ENCODE data around the gene SPRED2. TPM values are rescaled to one million over a fixed set of nuclear protein-coding genes. Genes with fewer than 3 reads are reported as not detected.

Gene SPRED2
- polyA plus RNA-seq, 1 donor from 2014 or later: 0.94 TPM

DNA sequence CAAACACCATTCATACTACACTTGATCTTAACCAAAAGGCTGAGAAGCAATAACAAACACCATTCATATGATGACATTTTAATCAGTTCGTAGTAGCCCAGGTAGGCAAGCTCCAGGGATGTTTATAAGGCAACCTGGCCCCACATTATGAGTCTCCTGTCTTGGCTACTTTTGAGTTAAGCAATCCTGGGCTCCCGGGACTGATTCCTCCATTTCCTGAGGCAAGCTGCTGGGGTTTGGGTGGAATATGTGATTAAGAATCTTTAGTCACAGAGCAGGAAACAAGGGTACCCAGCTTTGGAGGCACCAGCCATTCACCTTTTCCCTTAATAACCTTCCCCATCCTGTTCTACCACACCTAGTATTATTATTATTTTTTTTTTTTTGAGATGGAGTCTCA, 24.5 kb upstream of the SPRED2 start:
- Mint-ChIP-seq H3K27ac (no peak overlapping the region), H3K9me3 (peaks cover 0 to 2% (median 0%) of the 10 kb centered on the region in 3 donors), H3K4me3 (no peak overlapping the region), H3K27me3 (peaks cover 10% of the 10 kb centered on the region), H3K36me3 (no peaks in the 10 kb centered on the region), H3K4me1 (peaks cover 0 to 2% (median 0%) of the 10 kb centered on the region in 3 donors)

DNA sequence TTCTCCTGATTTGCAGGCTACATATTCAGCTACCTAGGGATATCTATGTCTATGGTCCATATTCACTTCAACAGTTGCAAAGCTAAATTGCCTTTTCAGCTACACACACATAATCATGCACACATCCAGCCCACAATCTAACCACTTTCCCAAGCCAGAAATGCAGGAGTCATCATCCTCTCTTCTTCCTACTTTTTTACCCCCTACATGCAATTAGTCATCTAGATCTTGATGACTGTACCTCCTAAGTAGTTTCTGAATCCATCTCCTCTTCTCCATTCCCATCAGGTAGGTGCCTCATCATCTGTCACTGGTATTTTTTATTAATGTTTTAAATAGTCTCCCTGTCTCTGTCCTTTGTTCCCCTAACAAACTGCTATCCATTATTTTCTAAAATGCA, 23.7 kb upstream of the SPRED2 start:
- Mint-ChIP-seq H3K4me3 (no peak overlapping the region), H3K27me3 (peaks cover 14% of the 10 kb centered on the region), H3K9me3 (peaks cover 0 to under 1% (median 0%) of the 10 kb centered on the region in 3 donors), H3K36me3 (no peaks in the 10 kb centered on the region), H3K4me1 (peaks cover 0 to 2% (median 0%) of the 10 kb centered on the region in 3 donors), H3K27ac (no peak overlapping the region)

DNA sequence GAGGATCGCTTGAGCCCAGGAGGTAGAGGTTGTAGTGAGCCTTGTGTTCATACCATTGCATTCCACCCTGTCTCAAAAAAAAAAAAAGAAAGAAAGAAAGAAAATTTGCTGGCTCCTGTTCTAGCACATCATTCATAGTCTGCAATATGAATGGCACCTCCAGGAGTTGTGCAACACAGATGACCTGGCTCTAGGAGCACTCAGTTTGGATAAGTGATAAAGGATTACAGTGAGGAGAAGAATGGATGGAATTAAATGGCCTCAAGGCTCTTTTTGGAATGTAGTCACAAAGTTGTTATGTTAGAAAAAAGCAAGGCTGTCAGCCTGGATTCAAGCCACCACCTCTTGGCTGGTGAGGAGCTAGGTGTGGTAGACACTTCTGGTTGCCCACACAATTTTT, 21.5 kb upstream of the SPRED2 start:
- no peak overlapping the region for H3K4me3 Mint-ChIP-seq

DNA sequence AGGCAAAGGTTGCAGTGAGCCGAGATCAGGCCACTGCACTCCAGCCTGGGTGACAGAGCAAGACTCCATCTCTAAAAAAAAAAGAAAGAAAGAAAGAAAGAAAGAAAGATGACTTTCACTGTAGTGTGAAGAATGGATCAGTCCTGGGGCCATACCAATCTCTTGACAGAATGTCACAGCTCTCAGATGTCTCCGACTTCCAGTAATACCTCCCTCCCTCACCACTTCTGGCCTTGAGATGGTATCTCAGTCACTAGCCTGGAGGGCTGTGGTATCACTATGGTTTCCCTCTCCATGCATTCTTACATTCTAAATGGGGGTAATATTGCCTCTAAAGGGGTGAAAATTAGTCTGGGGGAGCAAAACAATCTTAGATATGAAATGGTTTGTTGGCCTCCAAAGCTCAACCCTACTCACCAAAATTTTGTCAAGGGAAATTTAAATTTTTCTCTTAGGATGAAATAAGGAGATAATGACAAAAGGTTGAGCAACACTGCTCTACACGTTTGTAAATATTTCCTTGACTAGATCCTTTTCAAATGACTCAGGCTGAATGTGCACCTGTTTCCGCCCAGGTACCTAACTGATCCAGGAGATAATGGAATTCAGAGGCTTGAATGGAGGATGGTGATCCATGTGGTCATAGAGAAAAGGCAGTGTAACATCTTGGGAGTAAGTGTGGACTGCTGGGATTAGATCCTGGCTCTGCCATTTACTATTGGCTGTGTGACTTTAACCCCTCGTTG, 19.9 kb upstream of the SPRED2 start:
- no peaks in the 10 kb centered on the region for H3K9me3 Mint-ChIP-seq
- H3K36me3 Mint-ChIP-seq: peaks cover 4% of the 10 kb centered on the region
- no peak overlapping the region for H3K27ac Mint-ChIP-seq
- peaks cover 18% of the 10 kb centered on the region for H3K27me3 Mint-ChIP-seq
- peaks cover 0 to 2% (median 0%) of the 10 kb centered on the region in 3 donors for H3K4me1 Mint-ChIP-seq
- H3K4me3 Mint-ChIP-seq: no peak overlapping the region

More for the DNA sequence above, 21.5 kb upstream of the SPRED2 start:
- Mint-ChIP-seq H3K36me3 (peaks cover 2% of the 10 kb centered on the region), H3K27ac (no peak overlapping the region), H3K9me3 (no peaks in the 10 kb centered on the region), H3K27me3 (peaks cover 14% of the 10 kb centered on the region), H3K4me1 (peaks cover 0 to 2% (median 0%) of the 10 kb centered on the region in 3 donors)

DNA sequence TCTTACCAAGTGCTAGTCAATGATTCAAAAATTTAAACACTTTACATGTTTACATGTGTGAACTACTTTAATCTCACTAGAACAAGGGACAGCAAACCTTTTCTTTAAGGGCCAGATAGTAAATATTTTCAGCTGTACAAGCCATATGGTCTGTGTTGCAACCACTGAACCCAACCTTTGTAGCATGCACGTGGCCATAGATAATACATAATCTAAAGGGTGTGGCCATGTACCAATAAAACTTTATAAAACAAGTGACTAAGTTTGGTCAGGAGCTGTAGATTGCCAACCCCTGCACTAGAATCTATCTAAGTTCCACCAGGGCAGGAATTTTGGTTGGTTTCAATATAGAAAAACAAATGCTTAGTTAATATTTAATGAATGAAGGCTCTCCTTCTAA, 18.4 kb upstream of the SPRED2 start:
- Mint-ChIP-seq H3K27me3 (peaks cover 18% of the 10 kb centered on the region), H3K4me3 (no peak overlapping the region), H3K9me3 (no peaks in the 10 kb centered on the region), H3K4me1 (no peaks in the 10 kb centered on the region), H3K36me3 (peaks cover 4% of the 10 kb centered on the region), H3K27ac (no peak overlapping the region)

DNA sequence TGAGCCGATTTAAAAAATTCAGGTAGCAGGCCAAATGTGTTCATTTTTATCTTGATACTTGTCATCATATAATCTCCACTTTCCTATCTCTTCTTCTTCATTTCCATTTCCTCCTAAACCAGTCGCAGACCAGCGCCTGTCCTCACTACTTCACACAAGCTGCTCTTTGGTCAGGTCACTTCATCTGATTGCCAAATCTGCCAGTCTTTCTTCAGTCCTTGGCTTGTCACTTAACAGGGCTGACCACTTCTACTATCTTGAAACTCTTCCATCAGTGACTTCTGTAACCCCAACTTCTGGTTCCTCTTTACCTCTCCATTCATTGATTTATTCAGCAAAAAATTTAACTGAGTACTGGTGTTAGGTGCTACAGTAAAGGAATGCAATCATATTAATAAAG, 18.0 kb upstream of the SPRED2 start:
- no peak overlapping the region for H3K4me3 Mint-ChIP-seq
- H3K36me3 Mint-ChIP-seq: peaks cover 4% of the 10 kb centered on the region
- no peaks in the 10 kb centered on the region for H3K4me1 Mint-ChIP-seq
- H3K27me3 Mint-ChIP-seq: peaks cover 18% of the 10 kb centered on the region
- no peaks in the 10 kb centered on the region for H3K9me3 Mint-ChIP-seq
- no peak overlapping the region for H3K27ac Mint-ChIP-seq

DNA sequence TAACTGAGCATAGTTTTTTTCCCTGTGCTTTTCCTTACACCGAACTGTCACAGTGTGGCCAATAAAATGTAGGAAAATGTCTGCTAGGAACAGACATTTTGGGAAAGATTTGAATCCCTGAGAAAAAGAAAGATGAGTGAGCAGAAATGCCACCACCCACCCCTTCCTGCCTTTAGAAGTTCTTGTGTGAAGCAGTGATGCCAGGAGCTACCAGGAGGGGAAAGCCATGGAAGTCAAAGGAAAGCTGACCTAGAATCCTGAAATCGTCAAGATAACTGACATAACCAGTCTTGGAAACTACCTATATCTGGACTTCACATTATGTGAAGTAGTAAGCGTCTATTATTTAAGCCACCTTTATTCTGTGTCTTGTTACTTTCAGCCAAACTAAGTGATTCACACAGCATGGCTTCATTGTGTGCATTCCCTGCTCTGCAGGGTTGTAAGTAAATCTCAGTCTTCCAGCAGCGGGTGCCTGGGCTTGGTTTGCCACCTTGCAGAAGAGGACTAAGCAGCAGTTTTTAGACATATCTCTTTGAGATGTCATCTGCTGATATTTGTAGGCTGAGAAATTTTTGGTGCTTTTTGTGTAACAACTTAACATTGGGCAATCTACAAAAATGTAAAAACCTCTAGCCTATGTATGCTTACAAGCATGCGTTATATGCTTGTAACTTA, 11.2 kb upstream of the SPRED2 start:
- Mint-ChIP-seq H3K27ac (no peak overlapping the region), H3K4me1 (no peaks in the 10 kb centered on the region), H3K27me3 (peaks cover 9% of the 10 kb centered on the region), H3K36me3 (peaks cover 2% of the 10 kb centered on the region), H3K4me3 (no peak overlapping the region), H3K9me3 (peaks cover 0 to 3% (median 0%) of the 10 kb centered on the region in 3 donors)

DNA sequence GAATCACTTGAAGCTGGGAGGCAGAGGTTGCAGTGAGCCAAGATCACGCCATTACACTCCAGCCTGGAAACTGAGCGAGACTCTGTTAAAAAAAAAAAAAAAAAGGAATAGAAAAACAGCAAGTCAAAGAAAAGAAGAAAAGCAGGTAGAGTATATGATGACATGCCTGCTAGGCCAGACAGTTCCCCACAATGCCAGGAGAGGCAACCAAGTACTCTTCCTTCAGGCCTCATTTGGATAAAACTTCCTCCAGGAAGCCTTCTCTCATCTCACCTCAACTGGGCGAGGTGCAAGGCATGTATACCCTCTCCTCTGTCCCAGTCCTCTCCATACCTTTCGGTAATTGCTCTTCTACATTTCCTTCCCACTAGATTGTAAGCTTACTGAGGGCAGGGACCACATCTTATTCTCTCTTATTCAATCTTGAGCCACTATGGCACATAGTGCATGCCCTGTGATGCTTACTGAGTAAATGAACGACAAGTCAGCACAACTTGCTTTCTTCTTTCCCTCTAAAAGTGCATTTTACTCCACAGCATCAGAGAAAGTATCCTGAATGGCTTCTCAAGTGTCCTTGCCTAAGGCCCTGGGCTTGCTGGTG, 10.1 kb upstream of the SPRED2 start:
- H3K27ac Mint-ChIP-seq: no peak overlapping the region
- no peaks in the 10 kb centered on the region for H3K4me1 Mint-ChIP-seq
- no peaks in the 10 kb centered on the region for H3K36me3 Mint-ChIP-seq
- H3K9me3 Mint-ChIP-seq: peaks cover 0 to 3% (median 0%) of the 10 kb centered on the region in 3 donors
- H3K27me3 Mint-ChIP-seq: peaks cover 7% of the 10 kb centered on the region
- H3K4me3 Mint-ChIP-seq: no peak overlapping the region

DNA sequence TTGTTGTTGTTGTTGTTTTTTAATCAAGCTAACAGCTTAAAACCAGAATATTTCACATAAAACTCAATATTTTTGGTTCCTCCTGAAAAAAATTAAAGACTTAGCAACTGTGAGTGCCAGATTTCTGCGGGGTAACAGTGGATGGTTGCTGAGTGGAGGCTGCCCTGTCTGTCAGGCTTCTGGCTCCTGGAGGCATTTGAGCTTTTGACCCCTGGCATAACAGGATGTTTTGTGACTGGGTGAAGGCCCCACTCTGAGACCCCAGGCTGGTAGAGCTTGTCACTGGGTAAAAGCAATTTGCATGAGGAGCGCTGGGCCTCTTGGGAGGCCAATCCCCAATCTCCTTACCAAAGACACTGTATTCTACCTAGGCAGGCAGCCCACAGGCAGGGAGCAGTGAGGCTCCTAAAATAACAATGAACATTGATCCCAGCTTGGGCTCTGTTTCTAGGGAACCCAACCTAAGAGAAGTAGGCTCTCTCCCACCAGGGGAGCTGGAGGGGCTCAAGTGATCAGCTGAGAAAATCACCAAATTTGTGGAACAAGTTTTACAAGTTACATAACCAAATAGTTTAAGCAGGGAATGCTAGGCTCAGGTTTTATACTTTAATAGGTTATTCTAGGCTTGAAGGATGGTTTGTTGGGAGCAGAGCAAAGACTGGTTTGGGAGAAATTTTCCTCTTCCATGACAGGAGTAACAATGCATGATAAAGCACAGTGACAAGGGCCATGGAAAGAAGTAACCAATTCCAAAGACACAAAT, 5.9 kb upstream of the SPRED2 start:
- Mint-ChIP-seq H3K27me3 (peaks cover 32% of the 10 kb centered on the region), H3K4me1 (peaks cover 6 to 12% (median 6%) of the 10 kb centered on the region in 3 donors), H3K36me3 (no peaks in the 10 kb centered on the region), H3K4me3 (peak overlapping the region in 1 of 4 donors; percentile 34), H3K27ac (no peak overlapping the region), H3K9me3 (peaks cover 0 to 3% (median 0%) of the 10 kb centered on the region in 3 donors)

DNA sequence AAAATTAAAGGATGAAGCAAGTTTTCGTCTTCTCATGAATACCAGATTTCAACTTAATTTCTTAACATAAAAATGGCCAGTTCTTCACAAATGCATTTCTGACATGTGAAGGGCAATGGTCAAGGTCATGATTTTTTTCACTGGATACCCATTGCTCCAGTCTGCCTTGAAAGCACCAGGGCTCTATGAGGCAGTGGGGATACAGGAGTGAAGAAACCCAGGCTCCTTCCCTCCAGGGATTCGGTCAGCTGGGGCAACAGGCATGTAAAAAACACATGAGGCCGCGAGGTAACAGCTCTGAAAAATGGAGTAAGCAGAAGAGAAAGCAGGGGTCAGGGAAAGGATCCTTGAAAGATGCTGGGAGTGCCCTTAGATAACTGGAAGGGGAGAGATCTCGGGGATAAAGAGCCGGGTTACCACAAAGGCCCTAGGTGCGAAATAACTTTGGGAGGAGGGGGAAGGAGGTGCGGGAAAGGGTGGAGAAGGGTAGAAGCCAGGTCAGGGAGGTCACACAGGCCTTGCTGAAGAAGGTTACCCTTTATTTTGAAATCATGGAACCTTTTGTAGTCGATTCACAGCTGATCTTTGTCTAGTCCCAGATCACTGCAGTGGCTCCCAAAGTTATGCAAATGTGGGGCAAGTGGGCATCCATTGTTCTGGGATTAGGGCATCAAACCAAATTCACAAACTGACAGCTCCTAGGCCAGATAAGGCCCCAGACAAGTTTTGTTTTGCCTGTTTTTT, 5.2 kb upstream of the SPRED2 start:
- peaks cover 6 to 12% (median 6%) of the 10 kb centered on the region in 3 donors for H3K4me1 Mint-ChIP-seq
- no peak overlapping the region for H3K27ac Mint-ChIP-seq
- H3K4me3 Mint-ChIP-seq: peak overlapping the region in 2 of 4 donors; percentile 96
- H3K9me3 Mint-ChIP-seq: peaks cover 0 to under 1% (median 0%) of the 10 kb centered on the region in 3 donors
- peaks cover 36% of the 10 kb centered on the region for H3K27me3 Mint-ChIP-seq
- no peaks in the 10 kb centered on the region for H3K36me3 Mint-ChIP-seq

DNA sequence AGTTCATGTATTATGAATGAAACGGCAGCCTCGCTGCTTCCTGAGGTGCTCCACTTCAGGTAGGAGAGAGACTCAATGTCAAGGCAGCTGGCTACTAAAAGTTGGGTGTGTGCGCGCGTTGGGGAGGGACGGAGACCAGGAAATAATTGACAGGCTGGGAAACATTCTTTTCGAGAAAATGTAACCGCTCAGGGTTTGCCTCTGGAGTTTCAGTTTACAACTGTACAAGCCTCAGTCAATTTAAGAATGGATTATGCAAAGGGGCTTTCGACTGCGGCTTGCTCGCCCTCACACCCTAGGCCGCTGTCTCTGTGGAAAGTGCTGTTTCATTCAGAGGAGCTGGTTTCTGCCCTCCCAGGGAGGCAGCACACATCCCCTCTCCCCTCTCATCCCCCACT, 4.4 kb upstream of the SPRED2 start:
- Mint-ChIP-seq H3K9me3 (no peaks in the 10 kb centered on the region), H3K4me1 (peaks cover 6 to 12% (median 6%) of the 10 kb centered on the region in 3 donors), H3K36me3 (no peaks in the 10 kb centered on the region), H3K27me3 (peaks cover 37% of the 10 kb centered on the region), H3K4me3 (peak overlapping the region; percentile 83 to 96 (median 96)), H3K27ac (peak overlapping the region in 1 of 3 donors; percentile 39)

DNA sequence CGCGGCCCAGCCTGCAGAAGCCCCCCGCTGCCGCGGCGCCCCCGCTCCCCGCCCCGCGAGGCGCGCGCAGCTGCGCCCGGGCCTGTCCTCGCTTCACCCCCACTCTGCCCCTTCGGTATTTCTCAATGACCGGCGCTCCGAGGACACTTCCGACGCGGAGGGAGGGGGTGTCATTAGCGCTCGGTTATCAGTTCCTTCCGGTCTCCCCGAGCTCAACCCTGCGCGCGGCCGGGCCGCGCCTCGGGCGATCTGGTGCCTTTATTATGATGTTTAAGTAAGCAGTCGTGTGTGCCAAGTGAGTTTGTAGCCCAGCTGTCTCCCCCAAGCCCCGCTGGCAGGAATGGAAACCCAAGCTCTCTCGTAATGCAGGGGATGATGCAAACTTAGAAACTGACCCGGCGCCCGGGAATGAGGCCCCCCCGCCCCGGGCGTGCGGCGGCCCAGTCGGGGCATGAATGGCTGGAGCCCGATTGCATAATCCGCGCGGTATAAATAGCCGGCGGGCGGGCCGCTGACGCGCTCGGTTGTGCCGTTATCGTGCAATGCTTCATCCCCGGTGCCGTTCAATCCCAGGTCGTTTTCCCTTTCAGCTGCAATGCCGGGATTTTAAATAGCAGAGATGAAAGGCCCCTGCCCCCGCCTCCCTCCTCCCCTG, 3.9 kb upstream of the SPRED2 start:
- H3K9me3 Mint-ChIP-seq: no peaks in the 10 kb centered on the region
- peaks cover 6 to 12% (median 6%) of the 10 kb centered on the region in 3 donors for H3K4me1 Mint-ChIP-seq
- peak overlapping the region; percentile 83 to 96 (median 96) for H3K4me3 Mint-ChIP-seq
- H3K36me3 Mint-ChIP-seq: no peaks in the 10 kb centered on the region
- H3K27me3 Mint-ChIP-seq: peaks cover 37% of the 10 kb centered on the region
- H3K27ac Mint-ChIP-seq: peak overlapping the region; percentile 9 to 69 (median 52)

DNA sequence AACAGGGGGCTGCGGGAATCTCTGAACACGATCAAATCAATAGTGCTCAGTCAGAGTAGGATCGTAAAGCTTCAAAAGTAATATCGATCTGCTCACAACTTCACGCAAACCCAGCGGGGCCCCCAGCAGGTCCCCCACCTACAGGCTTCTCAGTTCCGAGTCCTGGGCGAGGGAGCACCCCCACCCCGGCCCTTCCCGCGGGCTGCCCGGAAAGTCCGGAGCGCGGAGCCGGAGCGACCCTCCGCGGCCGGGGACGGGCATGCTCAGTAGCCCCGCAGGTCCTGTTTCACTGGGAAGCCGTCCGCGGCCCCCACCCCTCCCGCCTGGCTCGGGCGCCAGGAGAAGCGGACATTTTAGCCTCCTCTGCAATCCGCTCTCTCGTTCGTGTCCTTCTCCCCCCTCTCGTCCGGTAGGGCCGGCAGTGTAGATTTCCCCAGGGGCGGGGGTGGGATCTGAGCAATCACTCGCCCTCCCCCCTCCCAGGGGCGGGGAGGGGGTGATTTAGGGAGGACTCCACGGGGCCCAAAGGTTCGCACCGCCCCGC, 3.3 kb upstream of the SPRED2 start:
- Mint-ChIP-seq H3K36me3 (no peaks in the 10 kb centered on the region), H3K9me3 (no peaks in the 10 kb centered on the region), H3K27ac (peak overlapping the region in 2 of 3 donors; percentile 9 to 52), H3K27me3 (peaks cover 37% of the 10 kb centered on the region), H3K4me1 (peaks cover 6 to 12% (median 7%) of the 10 kb centered on the region in 3 donors), H3K4me3 (peak overlapping the region; percentile 83 to 96 (median 96))
